AG04450 (cell line): ENCODE data around the gene RHOBTB1. TPM values are rescaled to one million over a fixed set of nuclear protein-coding genes. Genes with fewer than 3 reads are reported as not detected.

Source experiments
- CTCF ChIA-PET: fragments of 300-600, 350-600 bp; formaldehyde crosslinking; extraction: SDS; loops from one replicate; lab custom pipeline; 2022; ENCODE audit warnings: antibody characterized with exemption, inconsistent platforms; lab: Charles Lee
- POLR2A ChIA-PET: fragments of 350-600 bp; formaldehyde crosslinking; extraction: SDS; loops from one replicate; lab custom pipeline; 2021; ENCODE audit warnings: antibody characterized with exemption, inconsistent platforms; lab: Yijun Ruan, JAX
- DNase-seq: peaks from one replicate; pipeline ENCODE4 v3.0.0-alpha.2; 2011; ENCODE audit warnings: low read depth, low spot score
- H3K27ac ChIP-seq: one replicate; pipeline ENCODE4 v1.5.1; 2012; ENCODE audit warnings: low read depth, low read length, control low read depth
- H3K27me3 ChIP-seq: one replicate; pipeline ENCODE4 v1.6.0; 2012; ENCODE audit warnings: low read length; ENCODE audit not compliant: control insufficient read depth, insufficient read depth
- H3K4me3 ChIP-seq: 2 replicates; pipeline ENCODE4 v1.5.1; 2011; ENCODE audit warnings: mild to moderate bottlenecking, low read depth, low read length, control low read depth
- H3K9me3 ChIP-seq: 2 replicates; pipeline ENCODE4 v1.5.1; 2012; ENCODE audit warnings: low read length; ENCODE audit not compliant: control insufficient read depth, insufficient read depth
- polyA plus RNA-seq: library from polyadenylated mRNA; depleted of rRNA; stranded (reverse); fragments of >200 nt; gene quantifications from 2 replicates; pipeline ENCODE4 v1.2.3, GENCODE V29; 2011
- TF ChIP-seq, protein P1 (sequence below): IDR thresholded peaks from 2 replicates; pipeline ENCODE4 v1.5.1; 2011; ENCODE audit warnings: low read depth, low read length, control low read depth, inconsistent platforms

The RHOBTB1 gene
- polyA plus RNA-seq, 1 experiment = 37.4 TPM

GRCh38 chr10:60986791-60987190, 42.8 kb upstream of the RHOBTB1 start:
- Histone ChIP-seq H3K4me3 (no peak overlapping the region), H3K27ac (no peak overlapping the region), H3K27me3 (no peaks in the 10 kb centered on the region), H3K9me3 (peaks cover 4% of the 10 kb centered on the region; the same call in 1 of the 2 replicates)
- POLR2A ChIA-PET = no interaction called here
- DNase-seq = no peak
- CTCF ChIA-PET = no interaction called here
- TF ChIP-seq, protein P1, sequence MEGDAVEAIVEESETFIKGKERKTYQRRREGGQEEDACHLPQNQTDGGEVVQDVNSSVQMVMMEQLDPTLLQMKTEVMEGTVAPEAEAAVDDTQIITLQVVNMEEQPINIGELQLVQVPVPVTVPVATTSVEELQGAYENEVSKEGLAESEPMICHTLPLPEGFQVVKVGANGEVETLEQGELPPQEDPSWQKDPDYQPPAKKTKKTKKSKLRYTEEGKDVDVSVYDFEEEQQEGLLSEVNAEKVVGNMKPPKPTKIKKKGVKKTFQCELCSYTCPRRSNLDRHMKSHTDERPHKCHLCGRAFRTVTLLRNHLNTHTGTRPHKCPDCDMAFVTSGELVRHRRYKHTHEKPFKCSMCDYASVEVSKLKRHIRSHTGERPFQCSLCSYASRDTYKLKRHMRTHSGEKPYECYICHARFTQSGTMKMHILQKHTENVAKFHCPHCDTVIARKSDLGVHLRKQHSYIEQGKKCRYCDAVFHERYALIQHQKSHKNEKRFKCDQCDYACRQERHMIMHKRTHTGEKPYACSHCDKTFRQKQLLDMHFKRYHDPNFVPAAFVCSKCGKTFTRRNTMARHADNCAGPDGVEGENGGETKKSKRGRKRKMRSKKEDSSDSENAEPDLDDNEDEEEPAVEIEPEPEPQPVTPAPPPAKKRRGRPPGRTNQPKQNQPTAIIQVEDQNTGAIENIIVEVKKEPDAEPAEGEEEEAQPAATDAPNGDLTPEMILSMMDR = no peak

DNA sequence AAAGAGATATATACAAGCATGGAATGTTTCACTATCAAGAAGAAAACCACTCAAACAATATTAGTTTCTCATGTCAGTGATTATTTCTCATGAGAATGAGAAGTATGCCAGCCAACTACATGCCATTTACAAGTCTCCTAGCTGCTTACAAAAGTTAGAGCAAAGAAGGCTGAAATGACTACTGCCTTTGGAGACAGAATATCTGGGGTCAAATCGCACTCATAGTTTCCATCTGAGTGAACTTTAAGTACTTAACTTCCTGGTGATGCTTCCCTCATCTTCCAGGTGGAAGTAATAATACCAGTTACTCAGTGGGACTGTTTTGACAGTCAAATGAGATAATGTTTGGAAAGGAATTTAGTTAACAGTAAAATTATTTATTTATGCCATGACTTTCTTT, 42.0 kb upstream of the RHOBTB1 start:
- POLR2A ChIA-PET = no interaction called here
- Histone ChIP-seq H3K27me3 (no peaks in the 10 kb centered on the region), H3K4me3 (no peak overlapping the region), H3K27ac (no peak overlapping the region), H3K9me3 (peaks cover 4% of the 10 kb centered on the region; the same call in 1 of the 2 replicates)
- CTCF ChIA-PET = no interaction called here
- TF ChIP-seq, protein P1 = no peak
- no peak for DNase-seq

GRCh38 chr10:60980997-60981396, 37.0 kb upstream of the RHOBTB1 start:
- ChIA-PET CTCF (interaction anchor here (1.6 kb wide), 1 partner anchor 15 kb away, joined by 4 read pairs; no protein-coding TSS in a partner anchor), POLR2A (no interaction called here)
- no peak for DNase-seq
- Histone ChIP-seq H3K4me3 (no peak overlapping the region), H3K27ac (no peak overlapping the region), H3K27me3 (no peaks in the 10 kb centered on the region), H3K9me3 (no peaks in the 10 kb centered on the region)
- TF ChIP-seq, protein P1 = no peak

GRCh38 chr10:60979667-60980104, 35.7 kb upstream of the RHOBTB1 start:
- Histone ChIP-seq H3K9me3 (no peaks in the 10 kb centered on the region), H3K27ac (no peak overlapping the region), H3K4me3 (no peak overlapping the region), H3K27me3 (no peaks in the 10 kb centered on the region)
- TF ChIP-seq, protein P1 = no peak
- DNase-seq = no peak
- POLR2A ChIA-PET = no interaction called here
- CTCF ChIA-PET = interaction anchor here (1.3 kb wide), 1 partner anchor 15 kb away, joined by 3 read pairs; no protein-coding TSS in a partner anchor

GRCh38 chr10:60978287-60979115, 34.5 kb upstream of the RHOBTB1 start:
- DNase-seq = no peak
- POLR2A ChIA-PET = no interaction called here
- Histone ChIP-seq H3K9me3 (no peaks in the 10 kb centered on the region), H3K27me3 (no peaks in the 10 kb centered on the region), H3K27ac (no peak overlapping the region), H3K4me3 (no peak overlapping the region)
- TF ChIP-seq, protein P1 = no peak
- CTCF ChIA-PET = interaction anchor here (0.7 to 1.3 kb wide), 2 partner anchors 14 to 186 kb away, joined by 3 read pairs; no protein-coding TSS in a partner anchor
